ENCODE results near the gene CRADD.

The CRADD gene

DNA sequence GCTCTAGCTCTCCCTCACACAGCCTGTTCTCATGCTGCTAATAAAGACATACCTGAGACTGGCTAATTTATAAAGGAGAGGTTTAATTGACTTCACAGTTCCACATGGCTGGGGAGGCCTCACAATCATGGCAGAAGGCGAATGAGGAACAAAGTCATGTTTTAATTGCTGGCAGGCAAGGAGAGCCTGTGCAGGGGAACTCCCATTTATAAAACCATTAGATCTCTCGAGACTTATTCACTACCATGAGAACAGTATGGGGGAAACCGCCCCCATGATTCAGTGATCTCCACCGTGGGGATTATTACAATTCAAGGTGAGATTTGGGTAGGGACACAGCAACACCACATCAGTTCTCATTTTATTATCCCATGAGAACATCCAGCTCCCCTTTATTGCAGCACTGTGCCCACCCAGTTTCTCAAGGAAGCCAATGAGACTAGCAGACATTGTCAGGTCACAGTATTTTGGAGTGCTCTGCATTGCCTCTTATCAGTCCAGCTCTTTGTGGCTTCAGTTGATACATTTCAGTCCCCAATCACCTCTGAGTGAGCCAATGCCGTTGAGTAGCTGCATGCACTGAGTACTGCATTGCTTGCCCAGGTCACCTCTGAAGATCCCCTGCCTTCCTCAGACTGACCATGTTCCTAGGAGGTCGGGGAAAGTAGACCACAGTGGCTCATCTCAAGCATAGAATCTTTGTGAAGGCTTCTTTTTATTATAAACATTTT lies 131.2 kb downstream of the CRADD start:
- DNase-seq (ENCODE audit: low spot score) = no peak

DNA sequence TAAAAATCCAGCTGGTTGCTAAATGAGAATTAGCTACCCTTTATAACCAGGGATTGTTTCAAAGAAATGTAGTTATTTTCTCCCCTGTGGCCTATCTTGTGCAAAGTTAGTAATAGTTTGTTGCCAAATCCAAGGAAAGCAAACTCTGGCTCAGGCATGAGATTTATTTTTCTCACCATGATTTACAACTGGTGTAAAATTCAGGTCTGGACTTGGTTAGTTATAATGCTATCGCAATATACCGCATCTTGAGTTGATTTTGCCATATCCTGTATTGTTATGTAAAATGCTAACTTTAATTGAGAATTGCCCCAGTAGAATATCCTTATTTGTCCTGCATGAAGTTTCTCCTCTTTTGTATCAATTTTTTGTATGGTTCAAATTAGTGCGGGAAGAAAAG lies 135.5 kb downstream of the CRADD start:
- DNase-seq (ENCODE audit: low spot score) = no peak

DNA sequence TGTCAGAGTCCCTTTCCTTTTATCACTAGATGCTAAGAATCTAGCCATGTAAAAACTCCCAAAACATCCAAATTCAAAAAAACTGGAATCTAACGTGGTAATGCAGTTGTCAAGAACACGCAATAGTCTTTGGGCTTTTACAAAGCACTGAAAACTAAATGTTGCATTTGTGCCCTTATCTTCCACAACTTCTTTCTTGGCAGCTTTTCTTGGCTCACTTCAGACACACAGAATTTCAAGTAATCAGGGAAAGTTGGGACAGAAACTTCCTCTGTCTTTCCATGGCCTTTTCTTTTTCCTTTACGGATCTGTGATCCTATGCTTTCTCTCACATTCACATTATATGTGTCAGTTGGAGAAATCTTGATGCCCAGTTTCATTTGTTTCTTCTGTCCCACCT lies 136.0 kb downstream of the CRADD start:
- DNase-seq (ENCODE audit: low spot score) = no peak

DNA sequence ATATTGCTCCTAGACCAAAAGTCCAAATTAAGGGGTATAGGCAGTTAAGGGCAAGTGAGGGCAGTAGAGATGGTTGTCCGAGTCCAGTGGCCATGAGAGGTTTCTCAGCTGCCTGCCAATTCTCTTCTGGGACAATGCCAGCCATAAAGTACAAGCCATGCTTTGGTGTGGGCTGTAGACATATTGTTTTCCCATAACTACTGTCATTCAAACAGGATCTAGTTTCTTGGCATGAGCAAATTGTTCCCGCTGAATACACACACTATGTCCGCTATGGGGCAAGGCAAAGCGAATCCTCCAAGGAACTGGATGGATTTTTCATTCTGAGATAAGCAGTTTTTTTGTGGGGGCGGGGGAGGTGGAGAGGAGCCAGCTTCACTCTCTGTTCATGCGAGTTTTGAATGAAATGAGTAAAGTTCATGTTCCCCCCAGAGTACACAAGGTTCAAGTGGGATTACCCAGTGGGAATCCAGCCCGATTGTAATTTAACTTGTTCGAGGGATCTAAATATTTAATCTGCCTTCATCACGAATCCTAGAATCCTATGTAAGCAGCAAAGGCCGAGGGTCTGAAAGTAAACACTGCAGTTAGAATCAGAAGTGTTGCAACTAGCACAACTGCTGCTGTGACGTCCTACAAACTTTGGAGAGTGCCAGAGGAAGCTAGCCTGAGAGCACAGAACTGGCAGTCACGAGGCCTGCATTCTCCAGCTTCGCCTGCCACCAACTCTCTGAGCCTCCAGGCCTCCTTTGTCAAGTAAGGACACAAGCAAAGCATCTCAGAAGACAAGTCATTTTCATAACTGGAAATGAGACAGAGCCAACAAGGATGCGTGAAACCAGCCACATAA lies 137.0 kb downstream of the CRADD start:
- DNase-seq (ENCODE audit: low spot score) = peak; percentile 79

DNA sequence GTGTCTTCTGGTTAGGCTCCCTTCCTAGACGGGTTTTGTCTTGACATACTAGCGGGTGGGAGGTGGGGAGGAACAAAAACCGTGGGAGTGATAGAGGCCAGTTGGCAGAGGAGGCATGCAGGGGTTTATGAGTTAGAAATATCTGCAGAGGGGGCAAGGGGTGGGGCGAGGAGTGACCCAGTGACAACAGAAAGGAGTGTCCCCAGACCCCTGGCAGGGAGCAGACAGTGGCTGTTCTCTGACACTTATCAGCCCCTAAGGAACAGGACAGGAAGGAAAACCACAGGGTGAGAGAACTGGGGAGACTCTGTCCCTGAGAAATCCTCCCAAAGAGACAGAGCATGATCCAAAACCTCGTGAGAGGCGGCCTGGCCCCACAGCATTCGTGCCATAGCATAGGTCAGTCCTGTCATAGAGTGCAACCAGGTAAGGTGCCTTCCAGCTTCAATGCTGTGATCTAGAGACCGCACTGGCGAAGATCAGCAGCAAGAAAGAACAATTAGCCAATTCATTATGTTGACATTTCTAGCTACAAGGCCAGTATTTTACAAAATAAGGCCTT lies 141.4 kb downstream of the CRADD start:
- no peak for DNase-seq (ENCODE audit: low spot score)

DNA sequence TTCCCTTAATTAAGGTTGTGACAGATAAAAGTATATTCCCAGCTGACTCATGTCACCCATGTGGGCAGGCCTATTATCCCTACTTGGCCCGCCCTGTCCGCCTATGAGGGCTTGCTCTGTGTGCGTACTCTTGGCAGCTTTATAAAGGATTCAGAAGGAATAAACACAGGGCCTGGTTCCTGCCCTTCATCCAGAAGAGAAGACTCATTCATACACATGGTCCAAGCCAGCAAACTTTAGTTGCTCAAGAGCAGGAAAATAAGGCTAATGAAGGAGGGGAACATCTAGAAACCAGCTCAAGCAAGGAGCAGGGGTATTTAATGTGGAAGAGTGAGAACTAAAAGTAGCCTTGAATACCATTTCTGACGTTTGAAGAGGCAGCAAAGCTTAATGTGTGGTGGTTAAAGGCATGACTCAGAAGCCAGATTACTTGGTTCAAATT lies 141.9 kb downstream of the CRADD start:
- peak; percentile 73 for DNase-seq (ENCODE audit: low spot score)

DNA sequence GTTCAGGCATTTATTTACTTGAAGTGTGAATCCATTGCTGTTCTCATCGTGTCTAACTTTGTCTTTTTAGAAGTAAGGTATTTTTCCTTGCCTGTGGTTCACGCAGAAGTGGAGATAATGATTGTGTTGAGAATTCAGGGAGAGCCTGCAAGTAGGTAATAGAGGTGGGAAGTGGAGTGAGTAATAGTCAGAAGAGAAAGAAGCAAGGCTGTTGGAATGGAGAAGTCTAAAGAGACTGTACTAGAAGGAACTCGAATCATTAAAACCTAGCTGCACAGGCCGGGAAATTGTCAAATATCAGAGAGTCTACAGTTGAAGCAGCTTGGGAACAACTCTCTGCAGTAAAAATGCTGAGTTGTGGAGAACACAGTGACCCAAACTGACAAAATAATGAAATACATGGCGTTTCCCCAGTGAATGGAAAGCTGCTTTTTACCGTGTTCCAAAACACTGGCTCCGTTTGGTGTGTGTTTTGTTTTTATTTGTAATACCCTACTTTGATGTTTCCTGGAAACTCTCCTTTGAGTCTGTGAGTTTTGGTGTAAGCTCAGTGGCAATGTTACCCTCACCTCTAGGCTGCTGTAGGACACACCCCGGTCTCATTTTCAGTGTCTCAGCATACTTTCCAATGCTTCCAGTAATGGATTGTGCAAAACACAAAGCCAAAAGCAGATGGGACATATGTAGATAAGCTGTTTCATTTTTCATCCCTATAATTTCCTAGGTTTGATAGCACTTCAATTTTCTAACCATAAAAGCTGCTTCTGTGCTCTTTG lies 146.6 kb downstream of the CRADD start:
- no peak for DNase-seq (ENCODE audit: low spot score)

DNA sequence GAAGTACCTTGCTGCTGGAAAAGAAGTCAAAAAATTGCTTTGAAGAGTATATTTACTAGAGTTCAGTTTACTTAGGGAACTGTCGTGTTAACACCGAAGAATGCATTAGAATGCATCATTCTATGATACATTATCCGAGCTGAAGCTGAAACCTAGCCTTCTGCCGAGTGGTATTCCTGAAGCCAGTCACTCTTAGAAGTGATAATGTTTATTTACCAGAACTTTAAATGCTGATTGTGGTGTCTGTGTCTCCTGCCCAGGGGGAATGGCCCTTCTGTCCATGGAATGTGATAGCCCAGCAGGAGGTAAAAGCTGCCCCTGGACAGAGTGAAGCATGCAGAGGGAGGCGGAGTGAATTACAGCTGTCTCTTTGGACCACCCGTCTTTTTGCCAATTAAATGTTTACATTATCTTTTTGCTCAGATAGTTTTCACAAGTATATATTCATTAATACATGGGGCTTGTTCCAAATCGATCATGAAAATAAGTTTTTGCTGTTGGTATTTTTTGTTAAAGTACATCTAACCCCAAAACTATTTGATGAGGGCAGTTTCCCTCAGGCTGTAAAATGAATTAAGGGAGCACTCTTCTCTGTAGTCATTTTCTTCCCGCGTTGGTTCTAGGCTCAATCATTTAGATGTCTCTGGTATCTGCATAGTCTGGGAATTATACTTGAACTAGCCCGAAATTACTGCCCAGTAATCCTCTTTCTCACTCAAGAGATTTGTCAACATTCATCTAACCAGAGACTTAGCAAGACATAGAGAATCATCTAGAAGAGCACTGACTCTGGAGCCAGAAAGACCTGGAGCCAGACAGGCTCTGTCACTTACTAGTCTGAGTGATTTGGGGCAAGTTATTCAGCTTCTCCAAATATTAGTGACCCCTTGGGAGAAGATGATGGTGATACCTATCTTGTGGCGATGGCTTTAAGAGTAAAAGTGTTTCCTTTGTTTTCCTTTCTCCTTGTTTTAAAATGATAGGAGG lies 147.6 kb downstream of the CRADD start:
- no peak for DNase-seq (ENCODE audit: low spot score)

DNA sequence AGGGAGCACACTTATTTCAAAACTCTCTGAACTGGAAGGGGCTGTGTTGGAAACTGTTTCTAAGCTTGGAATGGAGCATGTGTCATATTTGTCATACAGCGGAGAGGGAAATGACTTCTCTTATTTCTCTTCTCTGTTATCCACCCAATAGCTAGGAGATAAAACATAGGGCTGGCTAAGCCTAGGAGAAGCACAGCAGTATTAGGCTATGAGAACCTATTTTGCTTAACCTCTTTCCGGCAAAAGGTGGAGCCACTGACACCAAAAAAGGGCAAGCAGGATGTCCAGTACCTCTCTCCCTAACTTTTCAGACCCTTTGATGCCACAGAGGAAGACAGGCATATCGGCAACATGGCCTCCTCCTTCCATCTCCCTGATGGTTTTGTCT lies 148.3 kb downstream of the CRADD start:
- no peak for DNase-seq (ENCODE audit: low spot score)

DNA sequence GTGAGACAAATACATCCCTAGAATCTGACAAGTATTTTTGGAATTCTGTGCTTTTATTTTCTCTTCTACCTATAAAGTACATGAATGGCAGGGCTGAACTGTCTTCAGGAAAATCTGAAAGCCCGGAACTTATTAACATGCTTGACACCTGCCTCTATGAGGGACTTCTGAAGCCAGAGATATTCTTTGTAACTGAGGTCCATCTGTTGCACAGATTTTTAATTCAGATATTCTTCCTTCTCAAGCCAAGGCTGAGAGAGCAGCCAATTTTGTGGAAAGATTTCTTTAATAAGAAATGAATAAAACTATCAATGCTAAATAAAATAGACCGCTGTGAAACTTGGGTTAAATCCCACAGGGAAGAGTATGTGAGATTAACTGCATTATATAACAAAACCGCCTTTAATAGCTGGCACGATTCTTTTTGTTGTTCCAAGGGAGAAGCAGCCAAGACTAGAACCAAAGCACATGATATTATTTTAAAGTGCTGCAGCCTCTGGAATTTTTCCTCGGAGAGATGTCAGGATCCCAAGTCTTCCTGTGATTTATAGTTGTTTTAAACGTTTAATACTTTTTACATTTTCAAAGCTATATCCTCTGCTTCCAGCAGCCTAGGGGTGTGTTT lies 148.9 kb downstream of the CRADD start:
- DNase-seq (ENCODE audit: low spot score) = no peak

DNA sequence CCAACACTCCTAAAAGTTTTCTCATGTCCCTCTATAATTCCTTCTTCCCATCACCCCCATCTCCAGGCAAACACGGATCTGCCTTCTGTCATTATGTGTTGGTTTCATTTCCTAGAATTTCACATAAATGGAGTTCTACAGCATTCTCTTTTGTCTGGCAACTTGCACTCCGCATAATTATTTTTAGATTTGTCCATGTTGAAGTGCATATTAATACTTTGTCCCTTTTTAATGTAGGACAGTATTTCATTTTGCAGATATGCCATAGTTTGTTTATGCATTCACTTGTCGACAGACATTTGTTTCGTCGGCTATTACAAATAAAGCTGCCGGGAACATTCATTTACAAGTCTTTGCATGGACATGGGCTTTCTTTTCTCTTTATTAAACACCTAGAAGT lies 150.0 kb downstream of the CRADD start:
- no peak for DNase-seq (ENCODE audit: low spot score)

DNA sequence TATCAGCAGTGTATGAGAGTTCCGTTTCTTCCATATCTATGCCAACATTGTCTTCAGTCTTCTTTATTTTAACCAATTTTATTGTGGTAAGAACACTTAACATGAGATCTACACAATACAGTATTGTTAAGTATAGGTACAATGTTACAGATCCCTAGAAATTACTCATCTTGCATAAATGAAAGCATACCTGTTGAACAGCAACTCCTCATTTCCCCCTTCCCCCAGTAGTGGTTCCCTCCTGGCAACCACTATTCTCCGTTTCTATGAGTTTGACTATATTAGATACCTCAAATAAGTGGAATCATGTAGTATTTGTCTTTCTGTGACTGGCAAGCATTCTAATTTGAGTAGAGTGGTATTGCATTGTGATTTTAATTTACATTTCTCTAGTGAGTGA lies 150.5 kb downstream of the CRADD start:
- no peak for DNase-seq (ENCODE audit: low spot score)

DNA sequence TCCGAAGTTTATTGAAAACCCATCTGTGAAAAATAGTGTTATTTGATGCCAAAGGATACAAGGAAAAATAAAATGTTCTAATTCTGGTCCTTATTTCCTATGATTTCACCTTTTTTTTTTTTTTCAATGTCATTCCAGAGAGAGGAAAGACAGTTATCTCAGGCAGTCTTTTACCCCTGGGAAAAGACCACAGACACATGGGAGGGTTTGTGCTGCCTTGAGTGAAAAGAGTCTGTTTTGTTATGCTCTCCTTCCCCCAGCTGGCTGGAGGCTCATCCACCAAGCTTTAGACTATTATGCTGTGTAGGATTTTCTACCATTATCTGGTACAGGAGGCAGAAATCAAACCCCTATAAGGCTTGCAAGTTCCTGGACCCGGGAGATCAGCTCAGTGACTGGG lies 151.8 kb downstream of the CRADD start:
- DNase-seq (ENCODE audit: low spot score) = no peak

DNA sequence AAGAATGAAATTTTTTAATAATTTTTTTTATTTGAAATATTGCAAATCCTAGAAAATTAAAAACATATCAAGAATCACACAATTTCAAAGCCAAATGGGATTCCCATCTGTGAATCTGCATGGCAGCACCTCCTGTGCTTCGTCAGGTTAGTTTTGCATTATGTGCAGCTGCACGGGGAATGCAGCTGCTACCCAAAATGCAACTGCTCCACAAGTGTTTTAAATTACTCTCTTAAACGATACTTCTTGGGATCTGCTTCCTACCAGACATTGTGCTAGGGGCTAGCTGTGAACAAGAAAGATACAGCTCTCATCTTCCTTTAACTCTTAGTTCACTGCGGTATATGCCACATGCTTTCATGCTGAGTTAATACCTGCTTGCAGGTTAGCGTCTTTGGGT lies 154.2 kb downstream of the CRADD start:
- no peak for DNase-seq (ENCODE audit: low spot score)

DNA sequence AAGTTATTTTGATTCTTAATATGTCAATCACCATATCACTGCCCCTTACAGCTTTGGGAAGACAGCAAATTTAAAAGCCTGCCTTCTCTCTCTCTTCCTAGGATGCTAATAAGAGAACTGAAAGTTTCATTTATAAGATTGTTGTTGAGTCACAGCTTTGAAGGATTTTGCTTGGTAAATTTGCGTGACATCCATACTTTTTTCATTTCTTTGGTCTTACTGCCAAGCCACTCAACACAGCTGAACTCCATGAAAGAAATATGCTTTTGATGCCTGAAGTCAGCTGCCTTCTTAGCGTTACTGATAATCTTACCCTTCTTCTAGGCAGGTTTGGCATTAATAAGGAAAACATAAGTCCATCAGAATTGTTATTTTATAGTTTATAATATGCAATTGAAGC lies 155.0 kb downstream of the CRADD start:
- DNase-seq (ENCODE audit: low spot score) = no peak

DNA sequence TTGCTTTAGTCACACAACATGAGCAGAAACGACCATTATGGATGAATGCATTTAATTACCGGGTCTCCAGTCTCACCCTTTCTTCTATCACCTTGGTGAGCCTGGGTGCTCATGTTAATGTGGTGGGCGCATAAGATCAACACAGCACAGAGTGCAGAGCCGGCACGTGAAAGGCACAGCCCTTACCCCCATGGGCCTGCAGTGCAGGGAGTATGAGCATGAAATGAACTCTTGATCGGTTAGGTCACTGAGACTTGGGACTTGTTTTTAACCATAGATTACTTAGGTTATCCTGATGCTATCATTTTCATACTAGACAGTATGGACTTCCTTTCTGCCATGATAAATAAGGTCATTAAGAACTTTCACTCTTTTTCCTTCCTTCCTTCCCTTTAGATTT lies 156.8 kb downstream of the CRADD start:
- no peak for DNase-seq (ENCODE audit: low spot score)

DNA sequence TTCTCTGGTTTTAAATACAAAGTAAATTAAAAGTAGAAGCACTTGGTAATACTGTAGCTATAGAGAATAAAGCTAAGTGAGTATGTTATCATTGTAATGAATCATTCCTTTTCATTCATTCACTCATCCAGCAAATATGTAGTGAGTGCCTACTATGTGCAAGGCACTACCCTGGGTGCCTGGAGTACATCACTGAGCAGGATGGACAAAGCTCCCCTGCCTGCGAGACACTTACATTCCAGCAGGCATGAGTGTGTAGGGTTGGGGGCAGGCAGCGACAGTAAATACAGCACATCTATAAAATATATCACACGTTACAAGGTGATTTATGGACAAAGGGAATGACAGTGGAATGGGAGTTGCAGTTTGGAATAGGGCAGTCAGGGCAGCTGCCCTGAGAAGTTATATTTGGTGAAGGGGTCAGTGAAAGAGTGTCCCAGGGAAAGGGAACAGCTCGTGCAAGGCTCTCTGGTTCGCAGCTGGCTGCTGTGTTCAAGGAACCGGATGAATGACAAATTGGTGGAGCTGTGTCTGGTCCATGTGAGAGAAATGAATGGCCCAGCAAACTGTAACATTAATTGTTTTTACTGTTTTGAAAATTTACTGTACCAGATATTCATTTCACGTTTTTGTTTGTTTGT lies 159.6 kb downstream of the CRADD start:
- DNase-seq (ENCODE audit: low spot score) = no peak

DNA sequence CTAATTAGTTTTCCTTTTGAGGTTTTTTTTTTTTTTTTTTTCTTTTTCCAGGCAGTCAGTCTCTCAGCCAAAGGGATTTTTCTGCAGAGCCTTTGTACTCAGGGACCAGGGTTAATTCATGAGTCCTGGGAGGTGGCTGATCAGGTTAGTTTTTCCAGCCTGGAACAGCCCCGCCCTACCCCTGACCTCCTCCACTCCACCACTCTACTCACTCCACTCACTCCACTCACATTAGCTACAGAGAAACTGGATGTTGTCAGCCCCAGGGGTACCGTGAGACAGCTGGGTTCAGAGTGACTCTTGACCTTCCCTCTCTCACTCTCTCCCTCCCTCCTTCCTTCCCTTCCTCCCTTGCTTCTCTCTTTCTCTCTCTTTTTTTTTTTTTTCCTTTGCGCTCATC lies 161.0 kb downstream of the CRADD start:
- DNase-seq (ENCODE audit: low spot score) = no peak

DNA sequence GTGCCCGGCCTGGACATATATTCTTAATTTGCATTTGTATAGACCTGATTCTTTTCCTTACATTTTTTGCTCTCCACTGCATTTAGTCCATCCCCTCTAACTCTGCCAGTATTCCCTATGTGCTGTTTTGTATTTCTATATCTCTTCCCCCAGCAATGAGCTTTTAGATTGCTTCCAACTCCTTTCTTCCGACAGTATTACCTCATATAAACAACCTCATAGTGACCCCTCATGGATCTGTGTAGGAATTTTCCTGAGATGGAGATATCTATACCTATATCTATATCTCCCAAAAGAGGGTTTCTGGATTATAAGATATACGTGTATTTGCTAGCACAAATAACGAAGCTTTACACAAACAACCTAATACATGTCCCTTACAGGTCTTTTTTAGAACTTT lies 161.9 kb downstream of the CRADD start:
- DNase-seq (ENCODE audit: low spot score) = no peak

DNA sequence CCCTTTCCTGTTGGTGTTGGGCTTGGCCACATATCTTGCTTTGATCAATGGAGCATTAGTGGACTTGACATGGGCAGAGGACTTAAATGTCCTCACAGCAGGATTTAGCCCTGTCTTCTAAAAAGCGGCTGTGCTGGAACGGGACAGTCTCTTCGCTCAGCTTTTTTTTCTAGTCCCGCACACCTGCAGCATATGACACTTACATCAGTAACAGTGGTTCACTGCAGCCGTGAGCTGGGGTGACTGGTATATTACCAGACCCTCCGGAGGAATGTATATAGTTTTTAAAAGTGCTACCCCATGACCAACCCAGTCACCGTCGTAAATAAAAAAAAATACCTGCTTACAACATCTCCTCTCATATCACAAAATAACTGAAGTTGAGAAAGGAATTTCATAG lies 164.5 kb downstream of the CRADD start:
- DNase-seq (ENCODE audit: low spot score) = no peak
